ENCODE measurements around the gene DDX28. TPM values are rescaled to one million over a fixed set of nuclear protein-coding genes. Genes with fewer than 3 reads are reported as not detected.

Gene DDX28
- total and polyA plus RNA-seq, 2 experiments from 2014 or later = 12.2 to 23.8 TPM

- Histone ChIP-seq H4K20me1 (replicated peaks; ENCODE audit: insufficient read depth) (no peaks in the 10 kb centered on the region; the same call in none of the 2 replicates), H2AFZ (no peak overlapping the region), H3K4me3 (no peak overlapping the region), H3F3A (replicated peaks; ENCODE audit: low read depth) (no peaks in the 10 kb centered on the region), H3K79me2 (replicated peaks; ENCODE audit: insufficient read depth) (no peaks in the 10 kb centered on the region), H3K9me2 (ENCODE audit: insufficient read depth) (no peaks in the 10 kb centered on the region), H3K4me1 (ENCODE audit: insufficient read depth) (no peaks in the 10 kb centered on the region), H3K27ac (ENCODE audit: low read depth) (no peak overlapping the region), H3K36me3 (ENCODE audit: insufficient read depth) (no peaks in the 10 kb centered on the region), H3K4me2 (no peak overlapping the region), H3K27me3 (ENCODE audit: insufficient read depth) (no peaks in the 10 kb centered on the region)
- Mint-ChIP-seq H3K27me3 (ENCODE audit: insufficient read depth, low read depth, poor library complexity) (peaks cover 7% of the 10 kb centered on the region), H3K4me3 (no peak overlapping the region), H3K9me3 (no peaks in the 10 kb centered on the region), H3K4me1 (no peaks in the 10 kb centered on the region), H3K27ac (no peak overlapping the region), H3K36me3 (ENCODE audit: low read depth) (peaks cover 38% of the 10 kb centered on the region)
- ATAC-seq (no peak), DNase-seq (ENCODE audit: low spot score) (no peak)
- TF ChIP-seq STAT1 (IDR thresholded peaks at IDR 0.05; ENCODE audit: unreplicated experiment) (no peak), POLR2AphosphoS5 (IDR thresholded peaks at IDR 0.05; ENCODE audit: low read depth) (no peak), NANOG (IDR thresholded peaks at IDR 0.05; ENCODE audit: borderline replicate concordance) (no peak), EZH2phosphoT487 (IDR thresholded peaks at IDR 0.05; ENCODE audit: unreplicated experiment) (no peak), ZNF462 (CRISPR knock-in tag; IDR thresholded peaks at IDR 0.05) (no peak), ZNF114 (CRISPR knock-in tag; IDR thresholded peaks at IDR 0.05) (no peak), ZNF331 (CRISPR knock-in tag; IDR thresholded peaks at IDR 0.05; ENCODE audit: low read depth) (no peak), ETS1 (IDR thresholded peaks at IDR 0.05) (no peak), CTCF (conservative IDR thresholded peaks at IDR 0.05; ENCODE audit: low read depth in 2 of 2) (no peak), REST (IDR thresholded peaks at IDR 0.05; ENCODE audit: unreplicated experiment) (no peak), CREB1 (CRISPR knock-in tag; IDR thresholded peaks at IDR 0.05; ENCODE audit: low read depth) (no peak), EZH2 (IDR thresholded peaks at IDR 0.05; ENCODE audit: low read depth, unreplicated experiment) (no peak)
These were observed 48.5 kb upstream of the DDX28 start for GRCh38 chr16:68071518-68071901.

Data from GM23338 (cell line).